Measurements from ENCODE around the gene RALGDS.

RALGDS gene

GRCh38 chr9:133129001-133129795, 8.2 kb upstream of the RALGDS start:
- Mint-ChIP-seq H3K36me3 (peaks cover 6% of the 10 kb centered on the region), H3K27me3 (no peaks in the 10 kb centered on the region), H3K4me3 (no peak overlapping the region), H3K27ac (no peak overlapping the region), H3K4me1 (peaks cover 79% of the 10 kb centered on the region), H3K9me3 (no peaks in the 10 kb centered on the region)
- ATAC-seq = no peak

- Mint-ChIP-seq H3K9me3 (no peaks in the 10 kb centered on the region), H3K4me1 (peaks cover 79% of the 10 kb centered on the region), H3K27me3 (no peaks in the 10 kb centered on the region), H3K4me3 (no peak overlapping the region), H3K27ac (peak overlapping the region; percentile 85), H3K36me3 (peaks cover 6% of the 10 kb centered on the region)
- ATAC-seq = no peak
Observed at GRCh38 chr9:133128152-133128551, 7.1 kb upstream of the RALGDS start.

- H3K27me3 Mint-ChIP-seq = no peaks in the 10 kb centered on the region
- ATAC-seq = no peak
- peaks cover 72% of the 10 kb centered on the region for H3K4me1 Mint-ChIP-seq
- peak overlapping the region; percentile 54 for H3K4me3 Mint-ChIP-seq
- no peaks in the 10 kb centered on the region for H3K9me3 Mint-ChIP-seq
- peak overlapping the region; percentile 85 for H3K27ac Mint-ChIP-seq
- peaks cover 6% of the 10 kb centered on the region for H3K36me3 Mint-ChIP-seq
Observed at GRCh38 chr9:133127340-133127981, 6.4 kb upstream of the RALGDS start.

- Mint-ChIP-seq H3K27me3 (no peaks in the 10 kb centered on the region), H3K9me3 (no peaks in the 10 kb centered on the region), H3K4me1 (peaks cover 70% of the 10 kb centered on the region), H3K27ac (peak overlapping the region; percentile 85), H3K4me3 (peak overlapping the region; percentile 75), H3K36me3 (peaks cover 6% of the 10 kb centered on the region)
- ATAC-seq = no peak
Observed at GRCh38 chr9:133126697-133127339, 5.8 kb upstream of the RALGDS start.

- peak overlapping the region; percentile 75 for H3K4me3 Mint-ChIP-seq
- peak overlapping the region; percentile 85 for H3K27ac Mint-ChIP-seq
- ATAC-seq = peak; percentile 77
- H3K4me1 Mint-ChIP-seq = peaks cover 68% of the 10 kb centered on the region
- no peaks in the 10 kb centered on the region for H3K9me3 Mint-ChIP-seq
- H3K36me3 Mint-ChIP-seq = peaks cover 6% of the 10 kb centered on the region
- no peaks in the 10 kb centered on the region for H3K27me3 Mint-ChIP-seq
Observed at GRCh38 chr9:133125941-133126696, 5.1 kb upstream of the RALGDS start.

- Mint-ChIP-seq H3K9me3 (no peaks in the 10 kb centered on the region), H3K27ac (peak overlapping the region; percentile 85), H3K4me1 (peaks cover 67% of the 10 kb centered on the region), H3K4me3 (no peak overlapping the region), H3K36me3 (peaks cover 6% of the 10 kb centered on the region), H3K27me3 (no peaks in the 10 kb centered on the region)
- ATAC-seq = no peak
Observed at GRCh38 chr9:133124907-133125275, 3.9 kb upstream of the RALGDS start.

- no peak for ATAC-seq
- H3K27ac Mint-ChIP-seq = peak overlapping the region; percentile 45
- no peaks in the 10 kb centered on the region for H3K27me3 Mint-ChIP-seq
- H3K36me3 Mint-ChIP-seq = peaks cover 6% of the 10 kb centered on the region
- no peak overlapping the region for H3K4me3 Mint-ChIP-seq
- no peaks in the 10 kb centered on the region for H3K9me3 Mint-ChIP-seq
- H3K4me1 Mint-ChIP-seq = peaks cover 70% of the 10 kb centered on the region
Observed at GRCh38 chr9:133124123-133124906, 3.3 kb upstream of the RALGDS start.

- Mint-ChIP-seq H3K36me3 (peaks cover 6% of the 10 kb centered on the region), H3K9me3 (no peaks in the 10 kb centered on the region), H3K27me3 (no peaks in the 10 kb centered on the region), H3K4me1 (peaks cover 80% of the 10 kb centered on the region), H3K27ac (peak overlapping the region; percentile 45), H3K4me3 (no peak overlapping the region)
- ATAC-seq = no peak
Observed at GRCh38 chr9:133122935-133123611, 2.0 kb upstream of the RALGDS start.

- ATAC-seq = no peak
- H3K27me3 Mint-ChIP-seq = no peaks in the 10 kb centered on the region
- no peak overlapping the region for H3K4me3 Mint-ChIP-seq
- H3K36me3 Mint-ChIP-seq = peaks cover under 1% of the 10 kb centered on the region
- H3K27ac Mint-ChIP-seq = no peak overlapping the region
- peaks cover 80% of the 10 kb centered on the region for H3K4me1 Mint-ChIP-seq
- H3K9me3 Mint-ChIP-seq = no peaks in the 10 kb centered on the region
Observed at GRCh38 chr9:133122605-133122934, 1.5 kb upstream of the RALGDS start.

- ATAC-seq = peak; percentile 0
- Mint-ChIP-seq H3K4me3 (peak overlapping the region; percentile 68), H3K4me1 (peaks cover 79% of the 10 kb centered on the region), H3K9me3 (no peaks in the 10 kb centered on the region), H3K27me3 (no peaks in the 10 kb centered on the region), H3K27ac (peak overlapping the region; percentile 88), H3K36me3 (no peaks in the 10 kb centered on the region)
Observed at GRCh38 chr9:133121915-133122550, 993 bp upstream of the RALGDS start.

GRCh38 chr9:133120501-133121197, 391 bp downstream of the RALGDS start:
- Mint-ChIP-seq H3K4me1 (peaks cover 79% of the 10 kb centered on the region), H3K36me3 (no peaks in the 10 kb centered on the region), H3K9me3 (no peaks in the 10 kb centered on the region), H3K27me3 (no peaks in the 10 kb centered on the region), H3K27ac (peak overlapping the region; percentile 44), H3K4me3 (peak overlapping the region; percentile 79)
- peak; percentile 47 for ATAC-seq

- H3K4me1 Mint-ChIP-seq = peaks cover 80% of the 10 kb centered on the region
- no peak for ATAC-seq
- peak overlapping the region; percentile 44 for H3K27ac Mint-ChIP-seq
- H3K4me3 Mint-ChIP-seq = peak overlapping the region; percentile 79
- H3K27me3 Mint-ChIP-seq = no peaks in the 10 kb centered on the region
- no peaks in the 10 kb centered on the region for H3K36me3 Mint-ChIP-seq
- no peaks in the 10 kb centered on the region for H3K9me3 Mint-ChIP-seq
Observed at GRCh38 chr9:133119846-133120500, 1.1 kb downstream of the RALGDS start.

Measured in stimulated activated memory B cell treated with anti-CD40 and anti-IgM and Interleukin-4, amounts not matched to agents 10 μg/mL and 1 μg/mL and 100 μg/mL, for 72 hours (primary cell).